Measurements from ENCODE around the gene LEMD2.

Gene LEMD2

GRCh38 chr6:33797626-33798342, 8.9 kb upstream of the LEMD2 start:
- no peak for DNase-seq (ENCODE audit: low read depth in 1 of 2, low spot score in 1 of 2)

DNA sequence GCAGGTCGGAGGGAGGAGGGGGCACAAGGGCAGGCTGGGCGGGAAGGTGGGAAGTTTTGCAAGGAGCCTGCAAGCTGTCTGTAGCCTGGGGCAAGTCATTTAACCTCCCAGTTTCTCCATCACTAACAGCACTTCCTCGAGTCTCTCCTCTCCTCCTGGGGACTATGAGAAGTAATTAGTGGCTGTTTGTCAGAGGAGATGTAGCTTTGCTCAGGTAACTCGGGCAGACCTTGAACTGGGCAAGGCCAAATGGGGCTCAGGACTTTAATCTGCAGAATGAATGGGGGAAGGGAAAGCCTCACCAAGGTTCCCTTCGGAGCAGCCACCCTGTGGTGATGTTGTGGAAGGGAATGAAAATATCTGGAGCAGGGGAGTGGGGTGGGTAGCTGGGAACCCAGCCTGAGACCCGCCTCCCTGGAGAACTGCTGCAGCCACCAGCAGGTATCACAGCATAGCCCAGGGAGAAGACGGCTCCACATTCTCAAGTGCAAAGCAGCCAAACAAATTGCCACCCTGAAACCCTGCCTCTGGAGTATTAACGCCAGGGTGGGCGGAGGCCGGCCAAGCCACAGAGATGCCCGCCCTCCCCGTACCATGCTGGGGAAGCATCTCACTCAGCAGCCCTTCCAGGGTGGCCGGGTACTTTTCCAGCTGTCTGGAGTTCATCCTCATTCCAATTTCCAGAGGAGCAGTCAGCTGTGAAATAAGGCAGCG, 6.1 kb upstream of the LEMD2 start:
- DNase-seq (ENCODE audit: low read depth in 1 of 2, low spot score in 1 of 2) = no peak

DNA sequence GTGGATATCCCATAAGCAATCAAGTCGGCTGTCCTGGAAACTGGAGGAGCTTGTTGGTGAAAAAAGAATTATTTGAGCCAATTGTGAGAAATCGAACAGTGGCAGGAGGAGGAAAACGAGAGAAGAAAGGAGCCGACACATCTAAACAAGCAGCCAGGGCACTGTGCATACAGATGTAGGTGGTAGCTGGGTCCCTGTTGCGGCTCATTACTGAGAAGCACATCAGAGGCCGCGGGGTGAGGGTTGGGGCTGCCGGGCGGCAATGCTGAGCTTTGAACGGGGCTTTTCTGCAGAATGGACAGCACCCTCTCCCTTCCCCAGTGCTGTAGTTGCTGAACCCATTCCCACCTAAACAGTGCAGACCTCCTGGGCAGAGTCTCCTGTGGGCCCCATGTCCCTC, 4.1 kb upstream of the LEMD2 start:
- DNase-seq (ENCODE audit: low read depth in 1 of 2, low spot score in 1 of 2) = no peak

DNA sequence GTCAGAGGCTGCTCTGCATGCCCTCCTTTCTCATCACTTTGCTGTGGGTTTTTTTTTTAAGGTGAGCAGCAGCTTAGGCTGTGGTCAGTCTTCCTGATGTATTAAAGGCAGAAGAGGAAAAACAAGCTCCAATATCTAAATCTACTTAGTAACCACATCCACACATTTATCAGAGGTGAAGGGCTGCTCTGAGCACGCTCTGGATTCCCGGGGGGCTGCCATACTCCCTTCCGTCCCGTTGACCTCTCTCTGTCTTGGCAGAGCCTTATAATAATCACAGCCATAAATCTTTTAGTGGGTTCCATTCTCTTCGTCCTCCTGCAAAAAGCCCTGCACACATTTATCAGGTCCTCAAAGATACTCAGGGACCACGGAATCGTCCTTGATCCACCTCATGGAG, 2.7 kb upstream of the LEMD2 start:
- no peak for DNase-seq (ENCODE audit: low read depth in 1 of 2, low spot score in 1 of 2)

GRCh38 chr6:33790910-33791309, 2.0 kb upstream of the LEMD2 start:
- no peak for DNase-seq (ENCODE audit: low read depth in 1 of 2, low spot score in 1 of 2)

GRCh38 chr6:33790379-33790778, 1.4 kb upstream of the LEMD2 start:
- DNase-seq (ENCODE audit: low read depth in 1 of 2, low spot score in 1 of 2) = no peak

DNA sequence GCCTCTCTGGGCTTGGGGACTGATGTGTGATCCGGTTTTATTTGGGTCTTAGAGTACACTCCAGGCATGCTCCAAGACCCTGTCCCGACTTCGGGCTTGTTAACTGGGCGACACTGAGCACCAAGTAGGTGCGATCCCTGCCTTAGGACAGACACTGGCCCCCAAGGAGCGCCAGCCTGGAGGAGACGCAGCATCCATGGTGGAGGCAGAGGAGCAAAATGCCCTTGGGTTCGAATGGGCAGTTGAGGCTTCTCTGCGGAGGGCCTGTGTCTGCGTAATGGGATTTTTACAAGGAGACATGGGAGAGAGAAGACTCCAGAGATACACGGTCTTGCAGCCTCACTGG, 593 bp upstream of the LEMD2 start:
- no peak for DNase-seq (ENCODE audit: low read depth in 1 of 2, low spot score in 1 of 2)

- peak; percentile 24 to 36 for DNase-seq (ENCODE audit: low read depth in 1 of 2, low spot score in 1 of 2)
These were observed 806 bp downstream of the LEMD2 start for GRCh38 chr6:33787954-33788693.

- no peak for DNase-seq (ENCODE audit: low read depth in 1 of 2, low spot score in 1 of 2)
These were observed 1.5 kb downstream of the LEMD2 start for GRCh38 chr6:33787346-33787953.

DNA sequence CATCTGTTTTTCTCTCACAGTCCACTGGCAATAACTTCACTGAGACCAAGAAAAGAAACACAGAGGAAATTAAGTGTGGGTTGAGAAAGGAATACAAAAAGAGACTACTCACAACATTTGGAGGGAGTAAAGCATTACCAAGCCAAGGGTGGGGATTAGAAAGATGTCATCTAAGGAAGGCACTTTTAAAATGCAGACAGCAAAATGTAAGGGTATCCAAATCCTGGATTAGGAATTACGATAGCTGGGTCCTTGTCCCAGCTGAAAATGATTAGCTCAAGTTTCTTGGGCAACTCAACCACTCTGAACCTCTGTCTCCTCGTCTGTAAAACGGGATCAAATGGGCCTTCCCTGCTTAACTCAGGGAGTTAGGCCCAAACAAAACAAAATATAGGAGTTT, 2.2 kb downstream of the LEMD2 start:
- no peak for DNase-seq (ENCODE audit: low read depth in 1 of 2, low spot score in 1 of 2)

GRCh38 chr6:33785778-33786177, 3.2 kb downstream of the LEMD2 start:
- no peak for DNase-seq (ENCODE audit: low read depth in 1 of 2, low spot score in 1 of 2)

- DNase-seq (ENCODE audit: low read depth in 1 of 2, low spot score in 1 of 2) = no peak
These were observed 4.1 kb downstream of the LEMD2 start for GRCh38 chr6:33784787-33785186.

GRCh38 chr6:33783781-33784520, 5.0 kb downstream of the LEMD2 start:
- DNase-seq (ENCODE audit: low read depth in 1 of 2, low spot score in 1 of 2) = no peak

DNA sequence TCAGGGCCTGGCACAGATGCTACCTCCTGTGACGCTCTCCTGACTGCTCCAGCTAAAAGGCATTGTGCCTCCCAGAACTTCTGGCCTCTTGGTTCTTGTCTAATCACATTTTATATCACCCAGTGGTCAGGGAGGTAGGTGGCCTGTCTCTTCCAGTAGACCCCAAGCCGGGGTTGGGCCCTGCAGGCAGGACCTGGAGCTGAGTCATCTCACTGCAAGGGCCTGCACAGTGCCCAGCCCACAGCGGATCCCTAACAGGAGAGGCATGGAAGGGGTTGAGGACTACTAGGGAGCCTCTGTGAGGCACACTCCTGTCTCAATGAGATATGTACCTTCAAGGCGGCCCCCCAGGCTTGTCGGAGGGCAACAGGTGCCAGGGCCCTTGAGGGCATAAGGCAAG, 6.4 kb downstream of the LEMD2 start:
- DNase-seq (ENCODE audit: low read depth in 1 of 2, low spot score in 1 of 2) = no peak

GRCh38 chr6:33781131-33781975, 7.6 kb downstream of the LEMD2 start:
- DNase-seq (ENCODE audit: low read depth in 1 of 2, low spot score in 1 of 2) = no peak

GRCh38 chr6:33779895-33780294, 9.0 kb downstream of the LEMD2 start:
- DNase-seq (ENCODE audit: low read depth in 1 of 2, low spot score in 1 of 2) = no peak

DNA sequence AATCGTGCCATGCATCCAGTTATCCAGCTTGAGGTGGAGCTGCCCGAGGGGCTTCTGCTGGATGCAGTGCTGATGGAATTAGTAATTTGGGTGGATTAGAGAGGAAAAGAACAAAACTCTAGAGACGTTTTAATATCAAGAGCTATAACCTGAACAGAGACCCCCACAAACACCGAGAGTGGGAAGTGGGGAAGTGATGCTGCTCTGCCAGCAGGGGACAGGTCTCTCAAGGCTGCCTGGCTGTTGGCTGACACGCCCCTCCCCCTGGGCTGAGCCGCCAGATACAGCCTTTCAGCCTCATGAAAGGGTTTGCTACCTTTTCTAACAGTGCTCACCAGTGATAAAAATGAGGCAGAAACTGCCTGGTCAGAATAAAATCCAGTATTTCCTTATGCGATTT, 9.6 kb downstream of the LEMD2 start:
- no peak for DNase-seq (ENCODE audit: low read depth in 1 of 2, low spot score in 1 of 2)

- no peak for DNase-seq (ENCODE audit: low read depth in 1 of 2, low spot score in 1 of 2)
These were observed 10.3 kb downstream of the LEMD2 start for GRCh38 chr6:33778444-33779121.

Data from activated CD4-positive, alpha-beta T cell treated with anti-CD3 and anti-CD28 coated beads, Interleukin-2, amount 50 U/mL, for 24 hours (primary cell).